ENCODE measurements around the gene ECT2.
"Not testable (repeated sequence)": the region's sequence is repeated elsewhere in the genome, so short reads cannot be mapped to it uniquely, and the experiment has no call there.

Gene ECT2

GRCh38 chr3:172750368-172751174 lies at the start of gene ECT2:
Gene ECT2 (plus strand): TSS chr3:172750726. CDS start chr3:172754531, 3,805 bp downstream.
- DNase-seq, result peak; percentile 99

- DNase-seq, result no peak
Observed at GRCh38 chr3:172700936-172701455, 49.5 kb upstream of the ECT2 start.

DNA sequence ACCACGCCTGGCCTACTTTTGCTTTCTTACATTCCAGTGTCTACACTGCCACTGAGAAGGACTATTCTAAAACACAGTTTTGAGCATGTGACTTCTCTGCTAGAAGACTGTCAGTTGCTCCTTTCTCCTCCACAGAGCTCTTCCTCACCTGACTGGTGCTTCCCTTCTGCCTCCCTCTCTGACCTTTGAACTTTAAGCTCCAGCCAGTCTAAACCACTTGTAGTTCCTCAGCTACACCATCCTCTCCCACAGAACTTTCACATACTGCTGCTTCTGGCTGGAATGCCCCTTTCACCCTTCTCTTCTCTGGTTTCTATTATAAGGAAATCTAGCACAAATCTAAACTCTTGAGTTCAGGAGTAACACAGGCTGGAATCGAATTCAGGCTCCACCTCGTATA lies 48.8 kb upstream of the ECT2 start:
- peak; percentile 20 for DNase-seq

DNA sequence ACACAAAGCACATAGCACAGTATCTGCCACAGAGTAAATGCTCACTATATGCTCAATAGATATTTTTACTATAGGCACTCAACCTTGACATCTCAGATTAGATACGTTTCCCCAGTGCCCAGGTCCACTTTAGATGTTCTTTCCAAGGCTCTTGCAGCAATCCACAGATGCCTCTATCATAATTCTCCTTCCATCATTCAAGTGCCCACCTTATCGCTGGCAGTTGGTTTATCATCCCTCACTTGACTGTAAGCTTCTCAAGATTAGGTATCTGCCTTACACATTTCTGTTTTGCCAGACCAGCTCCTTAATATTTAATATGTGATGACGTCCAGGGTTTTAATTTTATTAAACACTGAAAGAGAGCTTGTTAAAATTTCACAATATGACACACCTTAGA lies 48.3 kb upstream of the ECT2 start:
- no peak for DNase-seq

DNA sequence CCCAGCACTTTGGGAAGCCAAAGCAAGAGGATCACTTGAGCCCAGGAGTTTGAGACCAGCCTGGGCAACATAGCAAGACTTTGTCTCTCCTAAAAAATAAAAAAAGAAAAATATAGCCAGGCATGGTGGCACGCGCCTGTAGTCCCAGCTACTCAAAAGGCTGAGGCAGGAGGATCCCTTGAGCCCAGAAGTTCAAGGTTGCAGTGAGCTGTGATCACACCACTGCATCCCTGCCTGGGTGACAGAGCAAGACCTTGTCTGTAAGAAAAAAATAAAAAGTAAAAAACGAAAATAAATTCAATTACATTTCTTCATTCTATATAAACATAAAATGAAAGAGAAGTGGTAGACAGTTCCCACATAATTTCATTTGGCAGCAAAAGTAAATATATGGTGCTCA lies 47.8 kb upstream of the ECT2 start:
- not testable (repeated sequence) for DNase-seq

- no peak for DNase-seq
Observed at GRCh38 chr3:172704001-172704400, 46.5 kb upstream of the ECT2 start.

- no peak for DNase-seq
Observed at GRCh38 chr3:172705170-172705569, 45.4 kb upstream of the ECT2 start.

- DNase-seq, result no peak
Observed at GRCh38 chr3:172707030-172707429, 43.5 kb upstream of the ECT2 start.

DNA sequence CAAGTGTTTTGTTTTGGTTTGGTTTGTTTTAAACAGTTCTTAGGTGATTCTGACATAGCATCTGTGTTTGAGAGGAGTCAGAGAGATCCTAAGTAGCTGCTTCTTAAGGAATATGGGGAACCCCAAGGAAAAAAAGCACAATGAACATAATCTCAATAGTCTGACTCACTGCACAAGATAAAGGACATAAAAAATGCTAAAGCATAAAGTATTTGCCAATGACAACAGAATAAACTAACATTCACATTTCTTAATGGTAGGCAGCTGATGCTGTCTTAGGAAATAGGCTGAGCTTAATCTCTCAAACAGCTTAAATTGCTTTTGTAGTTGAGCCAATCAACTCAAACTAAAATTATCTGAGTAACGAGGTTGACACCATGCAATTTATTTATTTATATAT lies 42.6 kb upstream of the ECT2 start:
- DNase-seq, result no peak

DNA sequence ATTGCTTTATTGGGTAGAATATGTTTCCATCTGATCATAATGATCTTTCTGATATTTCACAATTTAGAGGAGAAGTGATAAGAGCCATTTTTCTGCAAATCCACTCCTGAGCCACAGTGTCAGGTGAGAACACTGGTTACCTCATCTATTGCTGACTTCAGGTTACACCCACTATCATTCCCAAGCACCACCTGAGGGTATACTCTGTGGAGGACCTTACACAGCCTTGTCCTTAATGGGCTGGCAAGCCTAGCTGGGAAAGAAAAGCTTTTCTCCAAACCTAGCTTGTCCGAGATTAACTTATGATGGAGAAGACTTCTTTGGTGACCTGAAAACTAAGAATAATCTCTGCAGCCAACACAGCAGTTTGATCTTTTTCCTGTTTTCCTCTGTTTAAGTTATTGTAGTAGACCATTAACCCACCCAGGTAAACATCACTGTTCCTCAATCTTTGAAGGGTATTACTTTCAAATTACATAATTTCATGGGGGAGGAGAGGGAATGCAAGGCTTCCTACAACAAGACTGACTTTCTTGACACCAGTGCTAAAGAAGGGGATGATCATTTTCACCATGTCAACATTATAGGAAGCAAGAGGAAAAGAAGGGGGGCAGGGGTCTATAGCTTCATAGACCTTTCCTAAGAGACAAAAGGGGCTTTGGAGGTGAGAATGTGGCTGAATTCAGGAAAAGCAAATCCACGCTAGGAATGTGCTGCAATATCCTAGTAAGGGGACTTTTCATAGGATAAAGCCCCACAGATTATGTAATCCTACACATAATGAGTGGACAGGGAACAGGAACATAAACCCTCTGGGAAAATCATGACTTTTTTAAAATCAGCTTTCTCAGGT lies 41.4 kb upstream of the ECT2 start:
- no peak for DNase-seq

- peak; percentile 37 for DNase-seq
Observed at GRCh38 chr3:172709774-172710663, 40.5 kb upstream of the ECT2 start.

DNA sequence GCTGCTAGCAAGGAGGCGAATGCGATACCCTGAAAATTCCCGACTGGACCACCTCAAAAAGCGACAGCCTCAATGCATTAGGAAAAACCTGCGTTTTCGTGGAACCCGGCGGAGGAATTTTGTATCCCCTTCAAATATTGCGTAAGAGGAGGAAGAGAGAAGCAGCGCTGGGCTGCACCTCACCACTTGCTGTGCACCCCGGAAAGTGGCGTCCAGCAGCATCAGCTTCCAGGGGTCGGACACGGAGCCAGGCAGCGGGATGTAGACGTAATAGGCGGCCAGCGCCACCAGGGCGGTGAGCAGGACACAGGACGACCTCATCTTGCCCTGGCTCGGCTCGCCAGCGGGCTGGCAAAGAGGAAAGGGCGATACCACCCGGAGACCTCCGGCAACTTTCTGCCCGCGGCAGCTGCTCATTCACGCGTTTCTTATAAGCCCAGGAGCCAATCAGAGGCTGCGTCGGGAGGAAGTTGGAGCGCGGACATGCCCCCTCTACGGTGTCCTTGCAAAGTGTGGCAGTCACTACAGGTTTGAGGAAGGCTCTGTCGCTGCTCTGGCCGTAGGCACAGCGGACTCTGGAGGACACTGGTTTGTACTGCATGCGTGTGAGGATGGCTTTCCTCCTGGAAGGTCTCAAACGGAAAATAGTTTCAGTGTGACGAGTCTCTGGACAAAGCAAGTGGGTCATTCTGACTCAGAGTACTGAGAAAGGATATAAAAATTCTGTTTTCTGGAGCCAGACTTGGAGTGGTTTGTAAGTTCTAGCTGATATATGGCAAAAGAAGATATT lies 39.7 kb upstream of the ECT2 start, which contains the start of gene NCEH1:
Gene NCEH1, minus strand, starts transcription at position 404 of the 790 bp plus-strand sequence. Its CDS starts 83 bp downstream, at position 321.
- peak; percentile 95 for DNase-seq

DNA sequence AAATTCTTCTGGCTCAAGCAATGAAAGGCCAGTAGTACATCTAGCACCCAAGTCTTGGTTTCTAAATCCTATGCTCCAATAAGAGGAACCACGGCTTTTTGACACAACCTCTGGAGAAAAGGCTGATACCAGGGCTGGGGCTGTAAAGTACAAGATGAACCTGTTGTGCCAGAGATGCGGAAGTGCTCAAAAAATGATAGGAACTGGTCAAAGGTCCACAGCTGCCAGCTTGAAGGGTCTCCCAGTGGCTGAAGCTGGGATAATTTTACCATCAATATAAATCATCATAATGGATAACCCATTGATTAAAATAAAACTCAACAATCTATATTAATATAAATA lies 39.1 kb upstream of the ECT2 start:
- DNase-seq, result peak; percentile 76

- DNase-seq, result no peak
Observed at GRCh38 chr3:172713316-172713715, 37.2 kb upstream of the ECT2 start.

DNA sequence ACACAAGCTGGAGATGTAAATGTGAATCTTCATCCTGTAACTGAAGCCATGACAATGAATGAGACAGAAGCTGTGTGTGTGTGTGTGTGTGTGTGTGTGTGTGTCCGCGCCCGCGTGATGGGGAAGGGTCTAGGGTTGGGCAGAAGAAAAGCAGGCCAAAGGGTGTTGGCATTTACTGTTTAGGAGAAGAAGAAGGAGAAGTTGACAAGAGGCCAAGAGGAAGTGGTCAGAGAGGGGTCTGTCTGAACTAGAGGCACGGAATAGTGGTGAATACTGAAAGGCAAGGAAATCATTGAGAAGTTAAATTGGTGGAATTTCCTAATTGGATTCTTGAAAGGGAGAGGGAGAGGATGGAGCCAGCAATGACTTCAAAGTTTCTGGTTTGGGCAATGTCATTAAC lies 34.0 kb upstream of the ECT2 start:
- no peak for DNase-seq

DNA sequence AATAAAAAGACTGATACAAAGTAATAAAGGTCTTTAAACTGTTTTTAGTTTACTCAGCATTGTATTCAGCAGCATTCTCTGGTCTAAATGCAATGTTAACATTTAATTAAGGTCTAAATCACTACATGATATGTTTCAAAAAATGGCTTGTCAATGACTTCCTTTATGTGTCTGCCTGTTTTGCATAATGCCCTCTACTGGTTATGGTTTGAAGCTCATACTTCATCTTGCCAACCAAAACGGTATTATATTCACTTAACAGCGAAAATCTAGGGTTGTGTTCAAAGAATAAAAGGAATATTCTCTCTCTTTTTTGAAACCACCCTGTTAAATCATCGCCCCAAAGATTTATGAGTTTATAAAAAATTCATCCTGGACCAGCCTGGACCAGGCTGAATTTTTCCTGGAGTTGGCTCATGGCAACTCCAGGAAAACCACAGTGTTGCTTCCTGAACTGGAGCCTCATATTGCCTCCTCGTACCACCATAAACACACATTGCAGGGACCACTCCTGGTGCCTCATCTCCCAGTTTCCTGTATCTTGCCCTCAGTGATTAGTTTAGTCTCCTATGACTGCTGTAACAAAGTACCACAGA lies 32.9 kb upstream of the ECT2 start:
- peak; percentile 9 for DNase-seq

GRCh38 chr3:172722536-172723040 lies 27.9 kb upstream of the ECT2 start:
- not testable (repeated sequence) for DNase-seq

- DNase-seq, result no peak
Observed at GRCh38 chr3:172726380-172726779, 24.1 kb upstream of the ECT2 start.

- DNase-seq, result no peak
Observed at GRCh38 chr3:172735014-172735413, 15.5 kb upstream of the ECT2 start.

DNA sequence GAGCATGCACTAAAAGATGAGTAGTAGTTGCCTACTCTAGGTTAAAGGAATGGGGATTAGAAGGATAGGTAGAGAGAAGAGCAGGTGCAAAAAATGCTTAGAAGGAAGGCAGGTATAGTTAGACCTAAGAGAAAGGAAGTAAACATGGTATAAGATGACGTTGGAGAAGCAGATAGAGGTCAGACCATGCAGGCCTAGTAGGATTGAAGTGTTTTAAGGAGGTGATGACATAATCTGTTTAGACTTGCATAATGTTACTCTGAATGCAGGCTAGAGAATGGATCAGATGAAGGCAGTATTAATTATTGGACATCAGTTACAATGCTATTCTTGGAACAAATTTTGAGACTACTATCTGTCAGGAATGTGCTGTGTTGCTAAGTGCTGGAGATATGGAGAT lies 11.1 kb upstream of the ECT2 start:
- DNase-seq, result peak; percentile 12

DNA sequence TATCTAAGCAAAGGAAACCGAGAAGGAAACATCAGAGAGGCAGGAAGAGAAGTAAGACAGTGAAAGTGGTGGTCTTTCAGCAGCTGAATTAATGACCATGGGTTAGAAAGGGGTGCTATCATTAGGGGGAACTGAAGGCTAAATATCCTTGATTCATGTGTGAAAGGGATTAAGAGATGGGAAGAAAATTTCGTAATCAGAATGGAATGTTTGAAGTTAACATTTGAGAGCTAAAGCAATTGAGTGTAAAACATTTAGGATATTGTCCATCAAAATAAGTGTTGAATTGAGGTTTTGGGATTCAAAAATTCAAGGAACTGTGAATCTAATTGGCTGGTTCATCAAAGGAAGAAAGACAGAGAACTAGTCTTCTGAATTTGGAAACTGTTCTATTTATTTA lies 4.1 kb upstream of the ECT2 start:
- no peak for DNase-seq

Data from DMS53 (cell line).